Measurements from ENCODE around the gene HABP4. TPM values are rescaled to one million over a fixed set of nuclear protein-coding genes. Genes with fewer than 3 reads are reported as not detected.

The HABP4 gene
- total and polyA plus RNA-seq, 2 of the 4 experiments (the other 2 are of a cell fraction) = 5.2 to 10.6 TPM

GRCh38 chr9:96522366-96522765, 72.4 kb downstream of the HABP4 start:
- Histone ChIP-seq H2AK5ac (ENCODE audit: low read depth, low read length) (no peak overlapping the region), H3K14ac (replicated peaks; ENCODE audit: low read depth, low read length) (no peak overlapping the region), H3K4me1 (ENCODE audit: control insufficient read depth, insufficient read depth, low read length) (no peaks in the 10 kb centered on the region), H3K9ac (ENCODE audit: low read depth, low read length) (no peak overlapping the region), H4K20me1 (ENCODE audit: insufficient read depth, low read length) (no peaks in the 10 kb centered on the region), H2BK20ac (ENCODE audit: low read depth, low read length) (no peak overlapping the region), H3K36me3 (ENCODE audit: control insufficient read depth, insufficient read depth, low read length) (peaks cover 10% of the 10 kb centered on the region), H2BK120ac (ENCODE audit: low read depth, low read length) (no peak overlapping the region), H2BK5ac (ENCODE audit: low read depth, low read length, poor library complexity, severe bottlenecking) (no peak overlapping the region), H3K56ac (ENCODE audit: extremely low read depth, insufficient read depth, low read length) (no peak overlapping the region), H3K4me2 (ENCODE audit: low read depth, low read length) (no peak overlapping the region), H3K18ac (ENCODE audit: low read depth, low read length) (no peak overlapping the region), H3K27ac (ENCODE audit: insufficient read depth, low read length) (no peak overlapping the region), H4K91ac (ENCODE audit: insufficient read depth, low read depth, low read length) (no peak overlapping the region), H4K5ac (ENCODE audit: low read depth, low read length) (no peak overlapping the region), H3K79me1 (ENCODE audit: low read depth in 1 of 2, low read length in 2 of 2) (no peaks in the 10 kb centered on the region), H2BK15ac (ENCODE audit: low read depth, low read length) (no peak overlapping the region), H3K27me3 (ENCODE audit: control insufficient read depth, insufficient read depth, low read length) (no peaks in the 10 kb centered on the region), H3K23ac (ENCODE audit: low read depth, low read length) (no peak overlapping the region), H2AK9ac (replicated peaks; ENCODE audit: low read depth, low read length, poor library complexity) (no peak overlapping the region), H2AFZ (replicated peaks; ENCODE audit: low read length, poor library complexity) (no peak overlapping the region), H3K9me1 (ENCODE audit: insufficient read depth, low read length) (no peaks in the 10 kb centered on the region; the same call in 1 of the 2 replicates), H3K9me3 (ENCODE audit: control insufficient read depth, insufficient read depth, low read length) (no peaks in the 10 kb centered on the region), H3K4me3 (ENCODE audit: insufficient read depth, low read depth, low read length) (no peak overlapping the region), H3K4ac (ENCODE audit: low read depth, low read length) (no peak overlapping the region), H4K8ac (ENCODE audit: low read depth in 2 of 2, low read length in 2 of 2) (no peak overlapping the region)
- DNase-seq (no peak), ATAC-seq (ENCODE audit: low read depth) (no peak)
- TF ChIP-seq SMC3 (IDR thresholded peaks at IDR 0.05; ENCODE audit: low read depth, low read length) (no peak), CEBPB (IDR thresholded peaks at IDR 0.05; ENCODE audit: low read depth, low read length) (0 out of 2 replicates have a peak, but pooled peaks have one; percentile 12)
- intact Hi-C loops (cut with micrococcal nuclease) (no loop called here), dilution Hi-C loops (cut with HindIII; ENCODE audit: low sequenced_read_pairs, unreplicated experiment) (no loop called here), in situ Hi-C loops (cut with MboI; ENCODE audit: low sequenced_read_pairs) (no loop called here)
- no CpG with 5 or more reads among the region's 4 CpGs for WGBS, 2 experiments (ENCODE audit: extremely low coverage in 2 of 2, insufficient read length in 1 of 2)
- BruUV-seq (replicated peaks) = no TSS peak
- ChIA-PET CTCF (interaction anchor here (0.5 to 0.8 kb wide), 2 partner anchors 43 to 148 kb away, joined by 3 to 4 read pairs; no protein-coding TSS in a partner anchor), POLR2A (ENCODE audit: unreplicated experiment) (no interaction called here)
